CD4-positive, alpha-beta T cell treated with Interleukin-6 for 4 hours (primary cell): ENCODE data around the gene RREB1.
A peak's percentile ranks its signal among the peaks of the same experiment; 100 is the strongest.

Experiments
- DNase-seq: peaks from one replicate; pipeline ENCODE4 v3.0.0-alpha.2; 2020; ENCODE audit warnings: mixed read lengths

RREB1 gene

DNA sequence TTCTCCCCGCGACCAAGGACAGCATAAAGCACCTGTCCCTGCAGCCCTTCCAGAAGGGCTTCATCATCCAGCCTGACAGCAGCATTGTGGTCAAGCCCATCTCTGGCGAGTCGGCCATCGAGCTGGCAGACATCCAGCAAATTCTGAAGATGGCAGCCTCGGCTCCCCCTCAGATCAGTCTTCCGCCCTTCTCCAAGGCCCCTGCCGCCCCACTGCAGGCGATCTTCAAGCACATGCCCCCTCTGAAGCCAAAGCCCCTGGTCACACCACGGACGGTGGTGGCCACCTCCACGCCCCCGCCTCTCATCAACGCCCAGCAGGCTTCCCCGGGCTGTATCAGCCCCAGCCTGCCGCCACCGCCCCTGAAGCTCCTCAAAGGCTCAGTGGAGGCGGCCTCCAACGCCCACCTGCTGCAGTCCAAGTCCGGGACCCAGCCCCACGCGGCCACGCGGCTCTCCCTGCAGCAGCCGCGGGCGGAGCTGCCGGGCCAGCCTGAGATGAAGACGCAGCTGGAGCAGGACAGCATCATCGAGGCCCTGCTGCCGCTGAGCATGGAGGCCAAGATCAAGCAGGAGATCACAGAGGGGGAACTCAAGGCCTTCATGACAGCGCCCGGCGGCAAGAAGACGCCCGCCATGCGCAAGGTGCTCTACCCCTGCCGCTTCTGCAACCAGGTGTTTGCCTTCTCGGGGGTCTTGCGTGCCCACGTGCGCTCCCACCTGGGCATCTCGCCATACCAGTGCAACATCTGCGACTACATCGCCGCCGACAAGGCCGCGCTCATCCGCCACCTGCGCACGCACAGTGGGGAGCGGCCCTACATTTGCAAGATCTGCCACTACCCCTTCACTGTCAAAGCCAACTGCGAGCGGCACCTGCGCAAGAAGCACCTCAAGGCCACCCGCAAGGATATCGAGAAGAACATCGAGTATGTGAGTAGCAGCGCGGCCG, 121.9 kb downstream of the RREB1 start:
- no peak for DNase-seq

- DNase-seq = no peak
Measured at GRCh38 chr6:7230327-7230691, 122.5 kb downstream of the RREB1 start.

GRCh38 chr6:7230956-7231713, 123.4 kb downstream of the RREB1 start:
- DNase-seq = no peak

GRCh38 chr6:7232351-7232750, 124.6 kb downstream of the RREB1 start:
- DNase-seq = no peak

GRCh38 chr6:7234547-7234946, 126.8 kb downstream of the RREB1 start:
- no peak for DNase-seq

DNA sequence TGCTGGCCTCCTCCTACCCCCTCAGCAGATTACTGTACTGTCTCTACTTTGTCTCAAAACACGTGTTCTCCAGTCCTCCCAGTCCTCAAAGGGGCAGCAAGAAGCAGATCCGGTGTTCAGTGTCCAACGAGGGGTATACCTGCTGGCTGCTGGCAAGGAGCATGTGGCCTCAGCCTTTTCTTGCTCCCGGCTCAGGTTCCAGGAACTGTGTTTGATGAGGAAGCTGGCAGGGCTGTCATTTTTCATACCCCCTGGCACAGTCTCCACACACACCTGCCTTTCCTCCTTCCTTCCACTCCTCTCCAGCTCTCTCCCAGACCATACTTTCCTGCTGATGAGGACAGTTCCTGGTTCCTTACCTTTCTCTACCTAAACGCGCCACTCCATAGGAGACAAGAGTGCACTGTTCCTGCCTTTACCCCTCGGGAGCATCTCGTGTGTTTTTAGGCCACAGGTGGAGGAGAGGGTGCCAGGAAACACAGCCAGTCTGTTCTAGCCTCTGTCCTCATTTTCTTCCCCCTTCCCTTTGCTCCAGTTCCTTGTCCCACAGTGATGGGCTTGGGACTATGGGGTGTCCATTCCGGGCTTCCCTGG, 128.0 kb downstream of the RREB1 start:
- DNase-seq = no peak

GRCh38 chr6:7236306-7237209, 128.8 kb downstream of the RREB1 start:
- no peak for DNase-seq

GRCh38 chr6:7237653-7238188, 130.0 kb downstream of the RREB1 start:
- DNase-seq = no peak

- DNase-seq = no peak
Measured at GRCh38 chr6:7238526-7238899, 130.8 kb downstream of the RREB1 start.

DNA sequence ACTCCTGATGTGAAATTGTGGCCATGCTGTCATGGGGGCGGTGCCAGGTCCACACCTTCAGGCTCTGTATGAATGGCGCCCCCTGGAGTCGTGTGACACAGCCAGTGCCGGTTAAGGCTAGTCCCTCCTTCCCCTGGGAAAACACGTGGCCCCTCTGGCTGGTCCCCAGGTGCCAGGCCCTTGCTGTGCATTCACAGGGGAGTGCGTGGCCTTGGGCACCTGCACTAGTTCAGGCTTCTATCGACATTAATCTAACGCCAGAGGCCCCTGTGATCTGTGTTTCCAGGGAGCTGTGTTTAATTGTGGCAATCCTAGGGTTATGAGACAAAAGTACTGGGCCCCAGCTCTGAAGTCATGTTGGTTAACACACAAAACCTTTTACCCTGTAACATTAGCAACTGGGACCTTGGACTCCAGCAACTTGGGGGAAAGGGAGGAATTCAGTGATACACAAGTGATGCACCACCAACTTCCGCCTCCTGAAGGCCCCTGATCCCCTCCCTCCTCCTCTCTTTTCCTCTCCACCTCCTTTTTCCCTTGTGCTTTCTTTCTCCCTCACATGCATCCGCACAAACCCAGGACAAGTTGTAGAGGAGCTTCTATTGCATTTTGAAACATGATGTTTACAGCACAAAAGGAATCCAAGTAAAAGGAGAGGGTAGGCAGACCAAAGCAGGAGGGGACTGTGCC, 131.3 kb downstream of the RREB1 start:
- DNase-seq = peak; percentile 82

- no peak for DNase-seq
Measured at GRCh38 chr6:7239590-7239948, 131.8 kb downstream of the RREB1 start.

DNA sequence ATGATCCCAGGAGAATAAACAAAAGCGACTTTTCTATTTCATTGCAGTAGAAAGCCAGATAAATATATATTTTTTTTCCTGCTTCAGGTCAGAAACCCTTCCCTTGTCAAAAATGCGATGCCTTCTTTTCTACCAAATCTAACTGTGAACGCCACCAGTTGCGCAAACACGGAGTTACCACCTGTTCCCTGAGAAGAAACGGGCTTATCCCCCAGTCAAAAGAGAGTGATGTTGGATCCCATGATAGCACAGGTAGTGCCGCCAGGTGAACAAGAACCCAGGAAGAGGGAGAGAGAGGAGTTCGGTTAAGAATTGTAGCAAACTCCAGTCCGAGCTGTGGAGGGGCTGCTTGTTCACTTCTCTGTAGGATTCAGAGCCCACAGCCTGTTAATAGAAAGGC, 132.6 kb downstream of the RREB1 start:
- DNase-seq = no peak

DNA sequence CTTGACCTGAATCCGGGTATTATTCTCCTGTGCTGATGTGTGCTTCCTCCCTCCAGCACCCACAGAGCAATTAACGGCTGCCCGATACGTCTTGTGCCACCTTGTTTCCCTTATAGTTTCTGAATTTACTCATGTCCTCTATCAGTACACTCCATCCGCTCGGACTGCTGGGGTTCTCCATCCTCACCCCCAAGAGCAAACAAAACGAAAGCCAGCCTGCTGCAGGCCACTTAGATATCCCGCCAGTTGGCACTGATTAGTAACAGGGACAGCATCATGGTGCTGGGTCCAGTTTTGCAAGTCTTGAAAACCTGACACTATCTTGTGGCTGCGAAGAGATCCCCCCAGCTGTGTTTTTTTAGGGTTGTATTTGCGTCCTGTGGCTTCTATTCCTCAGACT, 133.4 kb downstream of the RREB1 start:
- no peak for DNase-seq

DNA sequence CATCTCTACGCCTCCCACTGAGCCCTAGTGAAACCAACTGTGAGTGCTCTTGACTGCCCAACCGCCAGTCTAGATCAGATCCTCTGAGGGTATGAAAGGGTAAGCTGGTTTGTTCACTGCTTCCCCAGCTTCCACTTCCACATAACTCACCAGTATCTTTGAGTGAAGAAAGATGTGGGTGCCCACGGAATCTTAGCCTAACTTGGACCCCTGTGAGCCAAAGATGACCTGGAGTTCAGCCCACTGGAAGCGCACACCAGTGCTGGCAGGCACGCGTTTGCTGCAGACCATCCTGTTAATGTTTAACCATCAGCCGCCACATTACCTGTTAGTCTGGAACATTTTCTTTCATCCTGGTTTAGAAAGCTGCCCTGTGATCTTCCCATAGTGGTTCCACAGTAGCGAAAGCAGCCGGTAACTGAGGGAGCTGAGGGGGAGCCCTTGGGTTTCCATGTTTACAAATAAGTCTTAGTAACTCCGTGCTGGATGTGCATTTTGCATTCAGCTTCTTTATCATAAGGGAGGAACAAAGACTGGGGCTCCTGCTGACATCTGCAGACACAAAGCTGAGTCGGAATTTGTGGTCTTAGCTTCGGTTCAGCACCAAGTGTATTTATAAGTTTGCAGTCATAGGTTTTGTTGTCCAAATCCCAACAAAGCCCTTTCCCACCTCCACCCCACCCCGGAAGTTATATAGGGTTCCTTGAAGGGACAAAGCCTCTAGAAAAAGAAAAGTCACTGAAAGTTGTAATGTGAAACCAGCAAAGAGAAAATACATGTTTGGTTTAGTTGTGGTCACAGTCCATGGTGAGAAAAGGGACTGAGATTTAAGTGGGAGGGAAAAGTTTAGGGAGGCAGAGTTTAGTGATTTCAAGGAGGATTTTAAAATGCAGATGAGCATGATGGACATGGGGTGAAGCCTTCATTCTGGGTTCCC, 134.2 kb downstream of the RREB1 start:
- no peak for DNase-seq

- DNase-seq = no peak
Measured at GRCh38 chr6:7242835-7243178, 135.0 kb downstream of the RREB1 start.

DNA sequence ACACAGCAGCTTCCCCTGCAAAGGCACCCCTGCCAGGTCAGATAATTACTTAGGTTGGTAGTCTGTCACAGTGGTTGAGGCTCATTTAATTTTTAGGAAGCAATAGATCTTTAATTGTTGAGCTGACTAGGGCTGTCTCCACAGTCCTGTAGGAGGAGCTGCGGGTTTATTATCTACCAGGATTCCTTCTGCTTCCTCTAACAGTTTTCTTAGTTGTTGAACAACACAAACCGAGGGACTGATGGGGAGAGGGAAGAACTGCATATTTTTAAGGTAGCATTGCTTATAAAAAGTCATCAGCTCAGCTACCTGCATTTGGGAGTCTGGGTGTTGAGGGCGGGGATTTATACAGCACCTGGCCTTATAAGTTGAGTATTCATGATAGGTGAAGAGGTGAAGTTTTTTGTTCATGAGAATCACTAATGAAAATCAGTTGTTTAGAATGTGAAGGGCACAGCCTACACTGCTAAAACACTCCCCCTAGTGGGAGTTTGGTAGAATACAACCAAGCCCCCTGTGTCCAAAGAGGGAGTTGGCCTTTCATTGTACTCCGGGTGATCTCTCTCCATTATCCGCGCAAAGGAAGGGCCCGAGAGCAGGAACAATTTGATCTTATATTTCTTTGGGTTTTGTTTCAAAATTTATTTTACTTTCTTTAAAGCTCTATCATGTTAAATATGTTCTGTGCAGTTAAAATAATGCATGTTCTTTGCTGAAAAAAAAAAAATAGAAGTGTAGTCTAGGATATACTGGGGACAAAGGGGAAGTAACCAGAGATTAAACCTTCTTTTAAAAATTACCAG, 135.6 kb downstream of the RREB1 start:
- peak; percentile 55 for DNase-seq

DNA sequence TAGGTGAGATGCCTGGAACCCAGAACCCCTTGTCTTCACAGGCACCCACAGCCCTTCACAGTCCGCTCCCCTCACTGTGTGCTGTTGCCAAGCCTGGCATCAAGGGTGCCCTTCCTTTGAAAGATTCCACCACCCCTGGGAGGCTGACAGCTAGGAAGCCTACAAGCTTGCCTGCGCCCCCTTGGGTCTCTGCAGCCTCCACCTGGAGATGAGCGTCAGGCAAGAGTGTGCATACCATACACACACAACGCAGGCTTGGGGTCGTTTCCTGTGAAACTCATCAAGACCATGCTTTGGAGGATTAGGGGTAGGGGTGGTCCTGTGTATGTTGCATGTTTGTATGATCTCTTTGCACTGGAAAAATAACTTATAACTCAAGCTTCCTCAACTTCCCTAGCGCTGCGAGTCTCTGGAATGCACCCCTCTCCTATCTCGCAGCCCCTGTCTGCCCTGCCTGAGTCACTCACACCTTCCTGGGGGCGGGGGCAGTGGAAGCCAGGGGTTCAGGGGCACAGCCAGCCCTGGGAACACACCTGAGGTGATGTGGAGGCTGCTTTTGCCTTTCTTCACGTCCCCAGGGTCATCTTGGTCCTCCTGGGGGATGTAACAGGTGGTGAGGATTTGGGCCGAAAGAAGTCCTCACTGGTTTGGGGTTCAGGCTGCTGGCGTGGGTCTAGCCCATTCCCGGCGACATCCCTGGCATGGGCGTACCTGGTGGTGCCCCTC, 138.1 kb downstream of the RREB1 start:
- DNase-seq = no peak

- DNase-seq = no peak
Measured at GRCh38 chr6:7246401-7247178, 138.8 kb downstream of the RREB1 start.

GRCh38 chr6:7247179-7247456, 139.4 kb downstream of the RREB1 start:
- no peak for DNase-seq
